Astrocyte (in vitro differentiated cells and primary cell): ENCODE data around the gene PACSIN1. TPM values are rescaled to one million over a fixed set of nuclear protein-coding genes. Genes with fewer than 3 reads are reported as not detected.

Experiments used
- DNase-seq: peaks from one replicate; pipeline ENCODE4 v3.0.0-alpha.2; 2010; ENCODE audit warnings: low read depth
- FAIRE-seq: peaks from 2 replicates; lab custom pipeline; 2011; peaks lifted over from hg19 to GRCh38; lab: Jason Lieb, UNC
- H2AFZ ChIP-seq: 2 replicates; pipeline ENCODE4 v1.6.0; 2012; ENCODE audit warnings: low read depth, low read length, inconsistent platforms
- H3K27ac ChIP-seq: 2 replicates; pipeline ENCODE4 v1.5.1; 2011; ENCODE audit warnings: low read depth, low read length, inconsistent platforms
- H3K27me3 ChIP-seq: 2 replicates; pipeline ENCODE4 v1.6.0; 2011; ENCODE audit warnings: low read length, inconsistent platforms; ENCODE audit not compliant: insufficient read depth
- H3K36me3 ChIP-seq: 2 replicates; pipeline ENCODE4 v1.5.1; 2011; ENCODE audit warnings: low read length, inconsistent platforms; ENCODE audit not compliant: insufficient read depth
- H3K4me1 ChIP-seq: 2 replicates; pipeline ENCODE4 v1.5.1; 2011; ENCODE audit warnings: low read length, inconsistent platforms; ENCODE audit not compliant: insufficient read depth
- H3K4me2 ChIP-seq: 2 replicates; pipeline ENCODE4 v1.6.0; 2012; ENCODE audit warnings: low read length, inconsistent platforms
- H3K4me3 ChIP-seq: 2 replicates; pipeline ENCODE4 v1.5.1; 2011; ENCODE audit warnings: low read depth, mild to moderate bottlenecking, low read length, inconsistent platforms; ENCODE audit not compliant: insufficient read depth
- H3K79me2 ChIP-seq: 2 replicates; pipeline ENCODE4 v1.6.0; 2012; ENCODE audit warnings: mild to moderate bottlenecking, low read length, inconsistent platforms; ENCODE audit not compliant: insufficient read depth
- H3K9ac ChIP-seq: 2 replicates; pipeline ENCODE4 v1.6.0; 2012; ENCODE audit warnings: mild to moderate bottlenecking, low read length, inconsistent platforms
- H3K9me3 ChIP-seq: 2 replicates; pipeline ENCODE4 v1.5.1; 2012; ENCODE audit warnings: low read depth, mild to moderate bottlenecking, low read length, inconsistent platforms; ENCODE audit not compliant: insufficient read depth
- H4K20me1 ChIP-seq: 2 replicates; pipeline ENCODE4 v1.6.0; 2012; ENCODE audit warnings: low read length, inconsistent platforms; ENCODE audit not compliant: insufficient read depth
- H3K27ac Mint-ChIP-seq: one replicate; pipeline ENCODE4 v1.8.0; 2021; ENCODE audit warnings: mild to moderate bottlenecking, mixed read lengths; ENCODE audit not compliant: unreplicated experiment
- H3K27me3 Mint-ChIP-seq: one replicate; pipeline ENCODE4 v1.8.0; 2021; ENCODE audit warnings: low read depth, mixed read lengths; ENCODE audit not compliant: unreplicated experiment
- H3K36me3 Mint-ChIP-seq: one replicate; pipeline ENCODE4 v1.8.0; 2021; ENCODE audit warnings: low read depth, mixed read lengths; ENCODE audit not compliant: unreplicated experiment
- H3K4me1 Mint-ChIP-seq: one replicate; pipeline ENCODE4 v1.8.0; 2021; ENCODE audit warnings: low read depth, mixed read lengths; ENCODE audit not compliant: unreplicated experiment
- H3K4me3 Mint-ChIP-seq: one replicate; pipeline ENCODE4 v1.8.0; 2021; ENCODE audit warnings: mild to moderate bottlenecking, moderate library complexity, mixed read lengths; ENCODE audit not compliant: unreplicated experiment
- H3K9me3 Mint-ChIP-seq: one replicate; pipeline ENCODE4 v1.8.0; 2021; ENCODE audit warnings: mild to moderate bottlenecking, mixed read lengths; ENCODE audit not compliant: unreplicated experiment
- EZH2 ChIP-seq: IDR thresholded peaks from 2 replicates; pipeline ENCODE4 v1.6.1; 2012; ENCODE audit warnings: mild to moderate bottlenecking, low read length, inconsistent platforms; ENCODE audit not compliant: insufficient read depth
- total RNA-seq: library from RNA; stranded (reverse); gene quantifications from 2 replicates; pipeline ENCODE4 v1.2.1, GENCODE V29; 2021
- TF ChIP-seq, protein P1 (sequence below): IDR thresholded peaks from 2 replicates; pipeline ENCODE4 v1.5.1; 2011; ENCODE audit warnings: low read depth, mild to moderate bottlenecking, inconsistent platforms, low read length, moderate library complexity; ENCODE audit not compliant: insufficient read depth

The PACSIN1 gene
- total RNA-seq, 1 donor from 2014 or later: 0.32 TPM

DNA sequence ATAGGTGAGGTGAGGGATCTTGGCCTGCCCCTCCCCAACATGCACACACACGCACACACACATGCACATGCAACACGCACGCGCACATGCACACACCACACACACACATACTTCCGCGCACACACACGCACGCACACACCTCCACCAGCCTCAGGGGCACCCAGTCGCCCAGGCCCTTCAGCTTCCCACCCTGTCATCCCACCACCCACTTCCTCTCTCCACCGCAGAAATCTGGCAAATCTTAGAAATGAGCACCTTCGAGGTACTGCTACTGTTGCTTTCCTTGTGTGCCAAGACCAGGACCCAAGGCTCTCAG is 89.1 kb downstream of the PACSIN1 start:
- Histone ChIP-seq H3K27me3 (no peaks in the 10 kb centered on the region), H3K4me2 (no peak overlapping the region), H3K36me3 (no peaks in the 10 kb centered on the region), H3K9ac (no peak overlapping the region), H3K4me3 (no peak overlapping the region), H3K79me2 (no peaks in the 10 kb centered on the region), H4K20me1 (no peaks in the 10 kb centered on the region), H3K4me1 (no peaks in the 10 kb centered on the region), H3K27ac (no peak overlapping the region), H3K9me3 (peaks cover 5% of the 10 kb centered on the region), H2AFZ (no peak overlapping the region)
- peaks cover 5% of the 10 kb centered on the region for H3K4me1 Mint-ChIP-seq
- TF ChIP-seq, protein P1, sequence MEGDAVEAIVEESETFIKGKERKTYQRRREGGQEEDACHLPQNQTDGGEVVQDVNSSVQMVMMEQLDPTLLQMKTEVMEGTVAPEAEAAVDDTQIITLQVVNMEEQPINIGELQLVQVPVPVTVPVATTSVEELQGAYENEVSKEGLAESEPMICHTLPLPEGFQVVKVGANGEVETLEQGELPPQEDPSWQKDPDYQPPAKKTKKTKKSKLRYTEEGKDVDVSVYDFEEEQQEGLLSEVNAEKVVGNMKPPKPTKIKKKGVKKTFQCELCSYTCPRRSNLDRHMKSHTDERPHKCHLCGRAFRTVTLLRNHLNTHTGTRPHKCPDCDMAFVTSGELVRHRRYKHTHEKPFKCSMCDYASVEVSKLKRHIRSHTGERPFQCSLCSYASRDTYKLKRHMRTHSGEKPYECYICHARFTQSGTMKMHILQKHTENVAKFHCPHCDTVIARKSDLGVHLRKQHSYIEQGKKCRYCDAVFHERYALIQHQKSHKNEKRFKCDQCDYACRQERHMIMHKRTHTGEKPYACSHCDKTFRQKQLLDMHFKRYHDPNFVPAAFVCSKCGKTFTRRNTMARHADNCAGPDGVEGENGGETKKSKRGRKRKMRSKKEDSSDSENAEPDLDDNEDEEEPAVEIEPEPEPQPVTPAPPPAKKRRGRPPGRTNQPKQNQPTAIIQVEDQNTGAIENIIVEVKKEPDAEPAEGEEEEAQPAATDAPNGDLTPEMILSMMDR: no peak
- TF ChIP-seq EZH2: no peak
- H3K9me3 Mint-ChIP-seq: peaks cover 4% of the 10 kb centered on the region
- peaks cover 29% of the 10 kb centered on the region for H3K27me3 Mint-ChIP-seq
- H3K27ac Mint-ChIP-seq: no peak overlapping the region
- H3K4me3 Mint-ChIP-seq: peak overlapping the region; percentile 50
- DNase-seq: no peak
- H3K36me3 Mint-ChIP-seq: no peaks in the 10 kb centered on the region
- no peak for FAIRE-seq

DNA sequence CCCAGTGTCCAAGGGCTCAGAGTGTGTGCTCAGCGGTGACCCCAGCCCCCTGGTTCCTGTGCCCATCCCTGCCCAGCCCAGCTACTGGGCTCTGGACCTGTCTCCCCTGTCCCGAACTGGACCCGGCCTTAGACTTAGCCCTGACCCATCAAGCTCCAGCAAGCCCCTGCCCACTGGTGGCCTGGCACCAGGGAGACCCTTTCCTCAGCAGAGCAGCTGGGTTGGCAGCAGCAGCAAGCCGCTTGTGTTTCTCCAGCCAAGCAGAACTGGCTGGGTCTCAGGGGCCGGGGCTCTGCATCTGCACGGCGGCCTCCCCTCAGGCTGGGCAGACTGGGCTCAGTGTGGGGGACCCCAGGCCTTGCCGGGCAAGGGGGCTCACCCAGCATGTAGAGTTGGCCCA is 89.5 kb downstream of the PACSIN1 start:
- peaks cover 5% of the 10 kb centered on the region for H3K9me3 ChIP-seq
- no peak overlapping the region for H3K4me2 ChIP-seq
- DNase-seq (no peak), FAIRE-seq (no peak)
- Mint-ChIP-seq H3K4me3 (no peak overlapping the region), H3K27ac (no peak overlapping the region), H3K9me3 (peaks cover 5% of the 10 kb centered on the region), H3K27me3 (peaks cover 28% of the 10 kb centered on the region), H3K36me3 (no peaks in the 10 kb centered on the region), H3K4me1 (peaks cover 5% of the 10 kb centered on the region)
- TF ChIP-seq, protein P1: no peak
- no peak for TF ChIP-seq EZH2
- H3K4me1 ChIP-seq: no peaks in the 10 kb centered on the region
- no peaks in the 10 kb centered on the region for H4K20me1 ChIP-seq
- no peak overlapping the region for H3K9ac ChIP-seq
- no peak overlapping the region for H3K27ac ChIP-seq
- H3K79me2 ChIP-seq: no peaks in the 10 kb centered on the region
- no peak overlapping the region for H2AFZ ChIP-seq
- H3K36me3 ChIP-seq: no peaks in the 10 kb centered on the region
- H3K27me3 ChIP-seq: no peaks in the 10 kb centered on the region
- H3K4me3 ChIP-seq: no peak overlapping the region

DNA sequence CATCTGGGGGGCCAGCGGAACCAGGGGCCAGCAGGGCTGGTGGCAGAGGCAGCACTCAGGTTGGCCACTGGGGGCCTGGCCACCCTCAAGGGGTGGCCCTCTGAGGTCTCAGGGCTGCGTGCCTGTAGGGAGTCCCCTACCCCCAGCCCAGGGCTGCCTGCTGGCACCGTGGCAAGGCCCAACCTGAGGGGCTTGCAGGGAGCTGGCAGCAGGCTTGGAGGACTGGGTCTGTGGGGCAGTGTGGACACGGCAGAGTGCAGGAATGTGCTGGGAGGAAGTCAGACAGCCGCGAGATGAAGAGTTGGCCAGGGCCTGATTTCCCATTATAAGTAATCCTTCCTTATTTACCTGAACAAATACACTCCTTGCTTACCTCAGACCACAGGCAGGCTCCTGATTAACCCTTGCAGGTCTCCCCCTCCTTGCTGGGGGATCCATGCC is 90.2 kb downstream of the PACSIN1 start, which contains the start of gene SPDEF:
SPDEF (minus strand) TSS at position 299 of the 441 bp plus-strand sequence. CDS start 11,874 bp downstream, outside the sequence.
- no peak within 1 kb of the TSS for H3K9ac ChIP-seq
- peaks cover 5% of the 10 kb centered on the region for H3K9me3 Mint-ChIP-seq
- no peaks in the 10 kb centered on the region for H4K20me1 ChIP-seq
- no peak for TF ChIP-seq EZH2
- TF ChIP-seq, protein P1: no peak
- H3K36me3 Mint-ChIP-seq: no peaks in the 10 kb centered on the region
- H3K27ac Mint-ChIP-seq: no peak within 1 kb of the TSS
- no peak within 1 kb of the TSS for H3K4me3 Mint-ChIP-seq
- H3K27me3 ChIP-seq: no peaks in the 10 kb centered on the region
- peaks cover 6% of the 10 kb centered on the region for H3K4me1 ChIP-seq
- DNase-seq (peak; percentile 14), FAIRE-seq (no peak)
- H3K4me3 ChIP-seq: no peak within 1 kb of the TSS
- no peak within 1 kb of the TSS for H3K4me2 ChIP-seq
- peaks cover 5% of the 10 kb centered on the region for H3K9me3 ChIP-seq
- no peaks in the 10 kb centered on the region for H3K36me3 ChIP-seq
- peaks cover 5% of the 10 kb centered on the region for H3K4me1 Mint-ChIP-seq
- no peak within 1 kb of the TSS for H2AFZ ChIP-seq
- peaks cover 29% of the 10 kb centered on the region for H3K27me3 Mint-ChIP-seq
- no peaks in the 10 kb centered on the region for H3K79me2 ChIP-seq
- H3K27ac ChIP-seq: no peak within 1 kb of the TSS
